ENCODE results near the gene AP3B1. TPM values are rescaled to one million over a fixed set of nuclear protein-coding genes. Genes with fewer than 3 reads are reported as not detected.

AP3B1 gene
- total RNA-seq, 1 experiment from 2014 or later: 41.8 TPM

GRCh38 chr5:78242001-78242400 is 52.5 kb downstream of the AP3B1 start:
- H3K36me3 Mint-ChIP-seq (ENCODE audit: insufficient read depth in 1 of 3, low read depth in 3 of 3): peaks cover 16 to 29% (median 18%) of the 10 kb centered on the region in 3 experiments
- Histone ChIP-seq H3K79me1 (ENCODE audit: insufficient read depth, low read depth, low read length, poor library complexity, severe bottlenecking) (no peaks in the 10 kb centered on the region), H2AK5ac (ENCODE audit: insufficient read length, low read length) (no peak overlapping the region), H3K27ac (ENCODE audit: insufficient read length, low read depth, low read length) (no peak overlapping the region), H2BK5ac (ENCODE audit: insufficient read length, low read length) (no peak overlapping the region), H2BK20ac (ENCODE audit: low read depth, low read length, poor library complexity, severe bottlenecking) (no peak overlapping the region), H3K18ac (ENCODE audit: insufficient read length, low read depth, low read length) (no peak overlapping the region), H4K5ac (ENCODE audit: insufficient read length, low read depth, low read length) (no peak overlapping the region), H4K8ac (replicated peaks; ENCODE audit: insufficient read length, low read depth, low read length) (no peak overlapping the region), H3K23ac (ENCODE audit: insufficient read length, low read depth, low read length) (no peak overlapping the region), H2BK120ac (ENCODE audit: low read depth, low read length, poor library complexity, severe bottlenecking) (no peak overlapping the region), H3K4me2 (ENCODE audit: insufficient read depth, insufficient read length, low read length) (no peak overlapping the region), H3K56ac (ENCODE audit: insufficient read length, low read depth, low read length) (no peak overlapping the region), H3K23me2 (ENCODE audit: insufficient read length, low read depth, low read length, poor library complexity, severe bottlenecking) (no peaks in the 10 kb centered on the region), H2BK15ac (ENCODE audit: low read depth, low read length) (no peak overlapping the region), H2AFZ (ENCODE audit: low read length) (no peak overlapping the region), H3K14ac (ENCODE audit: insufficient read depth, low read length) (no peak overlapping the region), H4K20me1 (ENCODE audit: control insufficient read depth, insufficient read depth, insufficient read length) (no peaks in the 10 kb centered on the region), H3K9ac (ENCODE audit: extremely low read depth, insufficient read length, low read length) (no peak overlapping the region), H3K4me1 (ENCODE audit: insufficient read depth, low read length) (no peaks in the 10 kb centered on the region), H3T11ph (ENCODE audit: low read length) (no peak overlapping the region), H3K4ac (ENCODE audit: low read depth, low read length) (no peak overlapping the region), H4K91ac (ENCODE audit: insufficient read length, low read depth, low read length) (no peak overlapping the region), H3K9me3 (ENCODE audit: control insufficient read depth, low read depth, low read length) (no peaks in the 10 kb centered on the region), H3K79me2 (ENCODE audit: insufficient read depth, low read length) (no peaks in the 10 kb centered on the region), H3K27me3 (ENCODE audit: insufficient read depth, low read length) (no peaks in the 10 kb centered on the region), H2BK12ac (ENCODE audit: insufficient read length, low read depth, low read length) (no peak overlapping the region)
- no CpG with 5 or more reads among the region's 1 CpG for WGBS (ENCODE audit: extremely low coverage, insufficient read length, low lambda C conversion rate)
- H3K4me3 Mint-ChIP-seq: no peak overlapping the region
- DNase-seq: no peak
- no peaks in the 10 kb centered on the region for H3K27me3 Mint-ChIP-seq (ENCODE audit: low read depth)
- H3K4me1 Mint-ChIP-seq: no peaks in the 10 kb centered on the region
- no peak for TF ChIP-seq CTCF (conservative IDR thresholded peaks at IDR 0.05)
- peaks cover 3 to 6% of the 10 kb centered on the region in 2 experiments; a peak in 4 of 5 replicates for H3K9me3 Mint-ChIP-seq
- no peak overlapping the region; a peak in 1 of 7 replicates for H3K27ac Mint-ChIP-seq

Measured in H9 (cell line).